Measurements from ENCODE around the gene SETD1A.
A peak's percentile ranks its signal among the peaks of the same experiment; 100 is the strongest.

The SETD1A gene

GRCh38 chr16:30983289-30983889 lies 25.8 kb downstream of the SETD1A start:
- FAIRE-seq (no peak), DNase-seq (ENCODE audit: insufficient read length, low spot score) (no peak)
- no peak for TF ChIP-seq CTCF (IDR thresholded peaks at IDR 0.05; ENCODE audit: insufficient read depth, missing control alignments)

DNA sequence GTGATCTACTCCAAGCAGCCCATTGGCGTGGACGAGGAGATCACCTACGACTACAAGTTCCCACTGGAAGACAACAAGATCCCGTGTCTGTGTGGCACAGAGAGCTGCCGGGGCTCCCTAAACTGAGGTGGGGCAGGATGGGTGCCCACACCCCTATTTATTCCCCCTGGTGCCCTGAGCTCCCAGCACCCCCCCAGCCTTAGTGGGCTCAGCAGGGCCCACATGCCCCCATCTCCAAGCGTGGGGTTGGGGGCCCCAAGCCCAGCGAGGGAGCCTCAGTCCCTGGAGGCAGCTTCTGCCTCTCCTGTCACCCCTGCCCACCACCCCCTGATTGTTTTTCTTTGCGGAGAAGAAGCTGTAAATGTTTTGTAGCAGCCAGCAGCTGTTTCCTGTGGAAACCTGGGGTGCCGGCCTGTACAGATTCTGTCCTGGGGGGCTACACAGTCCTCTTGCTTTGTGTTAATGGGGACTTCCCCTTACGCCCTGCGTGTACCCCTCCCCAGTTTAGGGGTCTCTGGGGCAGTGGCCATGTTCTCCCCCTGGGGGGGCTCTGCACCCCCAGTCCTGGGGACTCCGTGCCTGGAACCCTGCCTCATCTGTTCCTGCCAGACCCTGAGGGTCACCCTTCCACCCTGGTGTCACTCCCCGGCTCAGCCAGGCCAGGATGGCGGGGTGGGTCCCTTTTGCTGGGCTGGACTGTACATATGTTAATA lies 26.5 kb downstream of the SETD1A start:
- FAIRE-seq: no peak

DNA sequence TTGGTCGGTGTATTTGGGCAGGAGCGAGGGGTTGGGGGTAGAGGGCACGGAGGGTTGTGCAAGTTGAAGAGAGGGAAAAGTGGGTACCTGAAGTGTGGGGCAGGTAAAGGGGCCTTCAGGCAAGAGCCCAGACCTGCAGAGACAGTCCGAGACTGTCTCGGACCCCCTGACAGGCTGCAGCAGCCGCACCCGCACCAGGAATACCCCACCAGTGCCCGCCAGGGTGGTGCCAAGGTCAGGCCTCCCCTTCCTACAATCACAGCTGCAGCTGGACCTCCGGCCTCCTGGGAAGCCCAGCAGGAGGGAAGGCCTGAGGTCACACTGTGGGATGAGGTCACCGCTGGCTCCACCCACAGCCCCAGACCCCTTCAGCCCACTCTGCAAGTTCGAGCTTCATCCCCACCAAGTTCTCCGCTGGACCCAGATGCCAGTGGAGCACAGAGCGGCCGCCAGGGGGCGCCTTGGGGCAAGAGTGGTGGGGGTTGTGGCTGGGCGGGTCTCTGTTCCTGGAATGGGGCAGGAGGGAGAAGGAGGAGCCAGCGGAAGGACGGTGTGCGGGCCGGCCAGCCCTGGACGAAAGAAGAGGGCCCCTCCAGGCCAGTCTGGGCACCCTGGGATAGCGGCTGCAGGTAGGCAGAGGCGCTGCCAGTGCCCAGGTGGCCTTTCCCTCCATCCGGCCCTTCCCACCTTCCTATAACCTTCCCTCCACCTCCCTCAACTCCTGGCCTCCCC lies 27.3 kb downstream of the SETD1A start, which contains the start of gene HSD3B7:
HSD3B7 (plus strand) TSS at position 539 of the 732 bp plus-strand sequence. CDS start 452 bp downstream, outside the sequence.
- peak; percentile 97 for DNase-seq (ENCODE audit: insufficient read length, low spot score)
- peak; percentile 83 for TF ChIP-seq CTCF (IDR thresholded peaks at IDR 0.05; ENCODE audit: insufficient read depth, missing control alignments)
- FAIRE-seq: no peak

More for the DNA sequence above, 26.5 kb downstream of the SETD1A start:
- no peak for TF ChIP-seq CTCF (IDR thresholded peaks at IDR 0.05; ENCODE audit: insufficient read depth, missing control alignments)
- no peak for DNase-seq (ENCODE audit: insufficient read length, low spot score)

DNA sequence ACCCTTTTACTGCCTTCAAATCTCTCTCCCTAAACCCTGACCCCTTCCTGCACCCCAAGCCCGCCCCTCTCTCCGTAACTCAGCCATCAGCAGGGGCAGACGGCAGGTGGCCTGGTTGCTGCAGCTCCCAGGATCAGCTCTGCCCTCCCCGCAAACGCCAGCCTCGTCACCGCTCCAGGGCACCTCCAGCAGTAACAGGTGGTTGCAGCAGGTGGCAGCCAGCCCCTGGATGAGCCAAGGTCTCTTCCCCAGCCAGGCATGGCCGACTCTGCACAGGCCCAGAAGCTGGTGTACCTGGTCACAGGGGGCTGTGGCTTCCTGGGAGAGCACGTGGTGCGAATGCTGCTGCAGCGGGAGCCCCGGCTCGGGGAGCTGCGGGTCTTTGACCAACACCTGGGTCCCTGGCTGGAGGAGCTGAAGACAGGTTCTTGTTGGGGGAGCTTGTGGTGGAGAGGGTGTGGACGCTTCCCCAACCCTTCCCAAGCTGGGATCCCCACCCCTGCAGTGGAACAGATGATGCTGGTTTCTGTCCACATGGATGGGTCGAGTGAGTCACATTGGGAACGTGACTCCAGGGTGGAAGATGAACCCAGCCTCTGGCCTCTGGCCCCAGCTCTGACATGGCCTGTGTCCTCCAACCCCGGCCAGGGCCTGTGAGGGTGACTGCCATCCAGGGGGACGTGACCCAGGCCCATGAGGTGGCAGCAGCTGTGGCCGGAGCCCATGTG lies 28.0 kb downstream of the SETD1A start:
- TF ChIP-seq CTCF (IDR thresholded peaks at IDR 0.05; ENCODE audit: insufficient read depth, missing control alignments): no peak
- FAIRE-seq (no peak), DNase-seq (ENCODE audit: insufficient read length, low spot score) (no peak)

GRCh38 chr16:30986129-30986991 lies 28.8 kb downstream of the SETD1A start:
- TF ChIP-seq CTCF (IDR thresholded peaks at IDR 0.05; ENCODE audit: insufficient read depth, missing control alignments): no peak
- FAIRE-seq: no peak
- DNase-seq (ENCODE audit: insufficient read length, low spot score): no peak

DNA sequence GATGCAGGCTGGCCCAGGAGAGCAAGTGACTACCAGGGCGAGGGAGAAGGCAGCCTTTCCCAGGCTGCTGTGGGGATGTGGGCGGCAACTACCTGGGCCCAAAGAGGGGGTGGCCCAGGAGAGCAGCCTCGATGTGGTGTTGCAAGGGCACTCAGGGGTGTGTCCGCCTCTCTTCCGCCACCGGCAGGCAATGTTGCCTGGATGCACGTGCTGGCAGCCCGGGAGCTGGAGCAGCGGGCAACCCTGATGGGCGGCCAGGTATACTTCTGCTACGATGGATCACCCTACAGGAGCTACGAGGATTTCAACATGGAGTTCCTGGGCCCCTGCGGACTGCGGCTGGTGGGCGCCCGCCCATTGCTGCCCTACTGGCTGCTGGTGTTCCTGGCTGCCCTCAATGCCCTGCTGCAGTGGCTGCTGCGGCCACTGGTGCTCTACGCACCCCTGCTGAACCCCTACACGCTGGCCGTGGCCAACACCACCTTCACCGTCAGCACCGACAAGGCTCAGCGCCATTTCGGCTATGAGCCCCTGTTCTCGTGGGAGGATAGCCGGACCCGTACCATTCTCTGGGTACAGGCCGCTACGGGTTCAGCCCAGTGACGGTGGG lies 30.1 kb downstream of the SETD1A start:
- DNase-seq (ENCODE audit: insufficient read length, low spot score): no peak
- FAIRE-seq: no peak
- no peak for TF ChIP-seq CTCF (IDR thresholded peaks at IDR 0.05; ENCODE audit: insufficient read depth, missing control alignments)
